SKM-1 (cell line): ENCODE results near the gene CCDC30.
A peak's percentile ranks its signal among the peaks of the same experiment; 100 is the strongest.
"Not testable (repeated sequence)": the region's sequence is repeated elsewhere in the genome, so short reads cannot be mapped to it uniquely, and the experiment has no call there.

Experiments
- DNase-seq: peaks from one replicate; lab custom pipeline; 2025; ENCODE audit not compliant: unreplicated experiment; lab: John Stamatoyannopoulos, UW

CCDC30 gene

DNA sequence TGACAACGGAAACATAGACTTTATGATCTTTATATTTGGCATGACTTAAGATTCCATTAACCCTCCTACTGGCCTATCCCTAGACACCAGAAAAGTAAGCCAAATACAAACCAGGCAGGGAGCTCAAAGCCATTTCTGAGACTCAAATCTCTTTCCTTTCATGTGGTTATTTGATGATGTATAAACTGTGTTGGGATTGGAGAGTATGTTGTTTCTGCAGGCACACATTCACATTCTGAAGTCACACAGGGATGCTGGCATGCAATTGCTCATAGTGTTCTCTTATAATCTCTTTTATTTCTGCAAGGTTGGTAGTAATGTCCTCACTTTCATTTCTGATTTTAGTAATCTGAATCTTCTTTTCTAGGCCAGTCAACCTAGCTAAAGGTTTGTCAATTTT lies 13.0 kb upstream of the CCDC30 start:
- no peak for DNase-seq

DNA sequence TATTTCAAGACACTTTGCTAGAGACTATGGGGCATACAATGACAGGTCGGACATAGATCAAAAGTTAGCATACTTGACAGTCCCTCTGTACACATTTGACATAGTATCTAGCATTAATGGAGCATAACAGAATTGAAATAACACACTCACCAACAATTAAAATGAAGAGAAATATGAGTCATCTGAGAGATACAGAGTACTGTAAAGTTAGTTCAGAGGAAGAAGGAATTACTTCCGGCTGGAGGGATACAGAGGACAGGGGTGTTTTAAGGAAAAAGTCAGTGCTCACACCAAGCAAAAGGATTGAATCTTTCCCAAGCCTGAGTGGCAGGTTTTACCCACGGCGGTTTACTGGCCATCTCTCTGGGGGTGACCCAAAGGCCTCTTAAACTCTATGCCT lies 9.7 kb upstream of the CCDC30 start:
- DNase-seq = no peak

GRCh38 chr1:42454403-42454802 lies 8.7 kb upstream of the CCDC30 start:
- no peak for DNase-seq

GRCh38 chr1:42456010-42456753 lies 6.9 kb upstream of the CCDC30 start, which contains the start of the genes PPCS and ZMYND12:
TSS of gene PPCS (plus strand) at chr1:42456543. CDS start at chr1:42456566, 23 bp downstream.
TSS of gene ZMYND12 (minus strand) at chr1:42456022. CDS start at chr1:42455997, 25 bp downstream.
- peak; percentile 74 for DNase-seq

DNA sequence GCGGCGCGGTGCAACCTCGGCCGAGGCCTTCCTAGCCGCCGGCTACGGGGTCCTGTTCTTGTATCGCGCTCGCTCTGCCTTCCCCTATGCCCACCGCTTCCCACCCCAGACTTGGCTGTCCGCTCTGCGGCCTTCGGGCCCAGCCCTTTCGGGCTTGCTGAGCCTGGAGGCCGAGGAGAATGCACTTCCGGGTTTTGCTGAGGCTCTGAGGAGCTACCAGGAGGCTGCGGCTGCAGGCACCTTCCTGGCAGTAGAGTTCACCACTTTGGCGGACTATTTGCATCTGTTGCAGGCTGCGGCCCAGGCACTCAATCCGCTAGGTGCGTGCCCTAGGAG lies 6.4 kb upstream of the CCDC30 start:
- DNase-seq = peak; percentile 52

DNA sequence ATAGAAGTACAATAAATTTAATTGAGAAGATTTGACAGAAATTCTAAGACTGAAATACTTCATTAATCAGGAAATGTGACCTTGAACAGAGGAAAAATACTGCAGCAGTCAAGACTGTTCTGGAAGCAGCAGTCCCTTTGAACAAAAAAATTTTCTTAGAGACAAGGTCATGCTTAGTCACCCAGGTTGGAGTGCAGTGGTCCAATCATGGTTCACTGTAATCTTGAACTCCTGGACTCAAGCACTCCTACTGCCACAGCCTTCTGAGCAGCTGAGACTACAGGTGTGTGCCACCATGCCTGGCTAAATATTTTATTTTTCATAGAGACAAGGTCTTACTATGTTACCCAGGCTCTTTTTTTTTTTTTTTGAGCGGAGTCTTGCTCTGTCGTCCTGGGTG lies 1.9 kb upstream of the CCDC30 start:
- DNase-seq = no peak

GRCh38 chr1:42463921-42464320 lies 835 bp downstream of the CCDC30 start:
- no peak for DNase-seq

GRCh38 chr1:42466030-42466429 lies 2.9 kb downstream of the CCDC30 start:
- no peak for DNase-seq

GRCh38 chr1:42469727-42470126 lies 6.6 kb downstream of the CCDC30 start:
- DNase-seq = no peak

DNA sequence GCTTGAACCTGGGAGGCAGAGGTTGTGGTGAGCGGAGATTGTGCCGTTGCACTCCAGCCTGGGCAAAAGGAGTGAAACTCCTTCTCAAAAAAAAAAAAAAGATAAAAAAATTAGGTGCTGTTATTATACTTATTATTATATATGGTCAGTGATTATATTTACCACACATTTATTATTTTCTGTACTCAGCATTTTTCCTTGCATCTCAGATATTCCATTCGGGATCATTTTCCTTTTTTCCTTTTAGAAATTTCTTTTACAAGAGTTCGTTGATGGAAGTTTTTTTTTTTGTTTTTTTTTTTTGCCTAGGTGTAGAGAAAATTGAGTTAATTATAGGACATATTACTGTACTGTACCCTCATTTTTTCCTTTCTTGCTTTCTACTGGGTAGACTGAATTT lies 13.5 kb downstream of the CCDC30 start:
- DNase-seq = no peak

DNA sequence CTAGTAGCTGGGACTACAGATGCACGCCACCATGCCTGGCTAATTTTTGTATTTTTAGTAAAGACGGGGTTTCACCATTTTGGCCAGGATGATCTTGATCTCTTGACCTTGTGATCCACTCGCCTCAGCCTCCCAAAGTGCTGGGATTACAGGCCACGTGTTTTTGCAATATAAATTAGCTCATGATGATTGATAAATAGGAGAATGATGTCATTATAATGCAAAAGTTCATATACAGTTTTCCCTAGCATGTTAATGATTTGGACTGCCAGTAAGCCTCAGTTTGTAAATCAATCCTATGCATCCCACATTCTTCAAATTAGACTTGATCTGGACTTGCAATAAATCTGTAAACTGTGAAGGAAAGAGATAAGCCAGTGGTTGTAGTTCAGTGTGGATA lies 14.3 kb downstream of the CCDC30 start:
- DNase-seq = not testable (repeated sequence)

DNA sequence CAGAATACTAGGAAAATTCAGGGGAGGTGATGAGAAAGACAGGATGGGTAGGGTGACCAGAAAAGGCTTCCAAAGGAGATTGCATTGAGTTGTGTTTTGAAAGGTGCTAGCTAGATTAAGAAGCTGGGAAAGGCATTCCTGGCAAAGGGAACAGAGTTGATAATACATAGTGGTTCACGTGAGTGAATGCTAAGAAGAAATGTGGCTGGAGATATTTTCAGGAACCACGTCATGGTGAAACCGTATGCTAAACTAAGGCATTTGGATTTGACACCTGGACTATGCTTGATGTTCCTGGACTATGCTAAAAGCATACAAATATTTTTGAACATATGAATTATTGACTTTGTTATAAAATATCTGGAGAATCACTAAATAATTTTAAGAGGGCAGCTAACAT lies 14.7 kb downstream of the CCDC30 start:
- DNase-seq = no peak

GRCh38 chr1:42479621-42480020 lies 16.5 kb downstream of the CCDC30 start:
- DNase-seq = no peak

- DNase-seq = no peak
Observed at GRCh38 chr1:42480921-42481320, 17.8 kb downstream of the CCDC30 start.

DNA sequence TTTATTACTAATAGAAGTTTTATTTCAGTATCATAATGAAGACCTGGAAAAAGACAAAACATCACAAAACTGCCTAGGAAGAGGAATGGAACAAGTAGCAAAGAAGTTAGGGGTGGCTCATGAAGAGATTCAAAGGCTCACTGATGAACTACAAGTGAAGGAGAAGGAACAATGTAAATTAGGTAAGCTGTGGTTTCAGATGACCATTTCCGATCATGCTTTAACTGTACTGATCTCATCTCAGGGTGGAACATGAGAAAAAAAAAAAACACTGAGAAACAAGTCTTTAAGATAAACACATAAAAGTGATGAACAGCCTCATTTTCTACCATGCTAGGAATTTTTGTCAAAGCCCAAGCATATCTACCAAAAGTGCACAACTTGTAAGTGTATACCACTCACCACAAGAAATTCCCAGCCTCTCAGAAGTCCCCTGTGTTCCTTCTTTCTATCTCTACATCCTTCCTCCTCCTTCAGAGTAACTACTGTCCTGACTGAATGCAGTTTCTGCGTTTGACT lies 19.6 kb downstream of the CCDC30 start:
- no peak for DNase-seq

GRCh38 chr1:42484382-42484781 lies 21.3 kb downstream of the CCDC30 start:
- DNase-seq = no peak

- DNase-seq = no peak
Observed at GRCh38 chr1:42490237-42490636, 27.2 kb downstream of the CCDC30 start.

DNA sequence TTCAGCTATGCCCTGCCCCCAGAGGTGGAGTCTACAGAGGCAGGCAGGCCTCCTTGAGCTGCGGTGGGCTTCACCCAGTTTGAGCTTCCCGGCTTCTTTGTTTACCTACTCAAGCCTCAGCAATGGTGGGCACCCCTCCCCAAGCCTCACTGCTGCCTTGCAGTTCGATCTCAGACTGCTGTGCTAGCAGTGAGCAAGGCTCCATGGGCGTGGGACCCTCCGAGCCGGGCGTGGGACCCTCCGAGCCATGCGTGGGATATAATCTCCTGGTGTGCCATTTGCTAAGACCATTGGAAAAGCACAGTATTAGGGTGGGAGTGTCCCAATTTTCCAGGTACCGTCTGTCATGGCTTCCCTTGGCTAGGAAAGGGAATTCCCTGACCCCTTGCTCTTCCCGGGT lies 38.9 kb downstream of the CCDC30 start:
- DNase-seq = not testable (repeated sequence)

DNA sequence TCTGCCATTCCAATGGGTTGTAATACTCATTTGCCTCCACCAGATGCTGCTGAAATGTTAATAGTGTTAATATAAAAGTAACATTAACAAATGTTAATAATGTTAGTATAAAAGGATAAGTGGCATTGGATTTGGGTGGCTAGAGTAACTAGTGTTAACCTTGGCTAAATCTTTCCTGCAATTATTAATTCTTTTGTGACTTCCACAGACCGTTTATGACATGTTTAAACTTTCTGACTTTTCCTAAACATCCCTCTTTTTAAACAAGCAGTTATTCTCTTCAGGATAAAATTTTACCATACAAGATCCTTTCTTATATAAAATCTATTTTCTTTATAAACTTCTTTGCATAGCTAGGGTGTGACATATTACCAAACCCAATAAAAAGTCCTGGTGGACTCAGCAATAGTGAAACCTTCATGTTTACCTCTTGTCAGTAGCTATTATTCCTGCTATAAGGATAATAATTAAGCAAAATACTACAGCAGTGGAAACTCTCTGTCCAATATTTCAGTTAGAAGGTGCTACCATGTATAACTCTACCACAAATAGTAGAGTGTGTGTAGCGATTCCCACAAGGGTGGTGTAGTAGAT lies 41.5 kb downstream of the CCDC30 start:
- no peak for DNase-seq

- DNase-seq = no peak
Observed at GRCh38 chr1:42506576-42506975, 43.5 kb downstream of the CCDC30 start.

- peak; percentile 20 for DNase-seq
Observed at GRCh38 chr1:42511581-42512155, 48.6 kb downstream of the CCDC30 start.

DNA sequence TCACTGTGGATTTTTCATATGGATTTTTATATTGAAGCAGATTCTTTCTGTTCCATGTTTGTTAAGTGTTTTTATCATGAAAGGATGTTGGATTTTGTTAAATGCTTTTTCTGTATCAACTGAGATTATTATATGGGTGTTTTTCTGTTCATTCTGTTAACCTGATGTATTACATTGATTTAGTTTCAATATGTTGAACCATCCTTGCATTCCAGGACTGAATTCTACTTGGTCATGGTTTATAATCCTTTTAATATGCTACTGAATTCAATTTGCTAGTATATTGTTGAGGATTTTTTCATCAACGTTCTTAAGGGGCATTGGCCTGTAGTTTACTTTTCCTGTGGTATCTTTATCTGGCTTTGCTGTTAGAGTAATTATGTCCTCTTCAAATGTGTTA lies 55.8 kb downstream of the CCDC30 start:
- DNase-seq = no peak
